Activated gamma-delta T cell treated with anti-CD3 and anti-CD28 coated beads, Interleukin-2, amount 50 U/mL, for 16 hours (primary cell): ENCODE data around the gene KRT85.
"Not testable (repeated sequence)": the region's sequence is repeated elsewhere in the genome, so short reads cannot be mapped to it uniquely, and the experiment has no call there.

Source experiments
- DNase-seq: peaks from one replicate; pipeline ENCODE4 v3.0.0-alpha.2; 2020; ENCODE audit warnings: low read depth

KRT85 gene

GRCh38 chr12:52349196-52349595 is 18.1 kb downstream of the KRT85 start:
- DNase-seq: no peak

DNA sequence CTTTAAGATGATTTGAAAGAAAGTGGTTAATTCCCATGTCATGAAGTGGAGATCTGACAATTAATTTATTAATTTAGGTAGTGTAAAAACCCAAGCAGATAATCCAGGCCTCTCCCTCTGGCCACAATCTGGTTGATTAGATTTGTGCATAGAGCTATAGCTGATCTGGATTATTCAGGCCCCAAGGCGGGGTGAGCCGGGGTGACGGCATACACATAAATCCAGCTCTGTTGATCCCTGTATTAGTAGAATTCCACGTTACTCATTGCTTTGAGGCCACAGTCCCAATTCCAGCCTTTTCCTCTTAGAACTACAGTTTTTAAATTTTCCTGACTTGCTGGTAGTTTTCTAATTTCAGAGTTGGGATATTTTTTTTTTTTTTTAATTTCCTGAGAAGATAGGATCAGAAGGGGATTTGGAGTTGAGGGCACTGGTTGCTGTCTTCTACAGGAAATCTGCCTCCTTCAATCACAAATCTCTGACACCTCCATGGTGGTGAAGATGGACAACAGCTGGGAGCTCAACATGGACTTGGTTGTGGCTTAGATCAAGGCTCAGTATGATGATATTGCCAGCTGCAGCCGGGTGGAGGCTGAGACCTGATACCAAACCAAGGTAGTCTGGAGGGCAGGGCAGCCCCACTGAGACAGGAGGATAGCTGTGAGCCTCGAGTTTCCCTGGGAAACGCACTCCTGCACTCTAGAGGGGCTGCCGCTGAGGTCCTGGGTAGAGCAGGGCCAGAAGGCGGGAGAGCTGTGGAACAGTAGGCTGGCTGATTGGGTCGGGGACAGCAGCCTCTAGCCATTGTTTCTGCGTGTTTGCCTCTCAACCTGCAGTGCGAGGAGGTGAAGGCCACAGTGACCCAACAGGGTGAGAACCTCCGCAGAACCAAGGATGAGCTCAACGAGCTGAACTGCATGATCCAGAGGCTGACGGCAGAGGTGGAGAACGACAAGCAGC is 19.4 kb downstream of the KRT85 start:
- DNase-seq: no peak

DNA sequence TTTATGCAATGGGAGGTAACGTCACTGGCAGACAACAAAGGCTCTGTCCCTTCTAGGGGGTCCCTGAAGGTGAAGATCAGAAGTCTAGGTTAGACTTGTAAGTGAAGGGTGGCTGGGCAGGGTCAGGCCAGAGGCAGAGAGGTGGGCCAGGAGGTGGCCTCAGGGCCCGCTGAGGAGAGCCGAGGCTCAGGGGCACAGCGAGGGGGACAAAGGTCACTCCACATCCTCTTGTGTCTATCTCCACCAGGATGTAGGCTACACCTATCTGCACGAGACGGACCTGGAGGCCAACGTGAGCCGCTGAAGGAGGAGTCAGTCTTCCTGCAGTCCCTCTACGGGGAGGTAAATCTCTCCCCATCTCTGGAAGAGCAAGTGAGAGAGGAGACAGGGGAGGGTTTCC is 20.3 kb downstream of the KRT85 start:
- DNase-seq: no peak

GRCh38 chr12:52346593-52346992 is 20.7 kb downstream of the KRT85 start:
- DNase-seq: no peak

DNA sequence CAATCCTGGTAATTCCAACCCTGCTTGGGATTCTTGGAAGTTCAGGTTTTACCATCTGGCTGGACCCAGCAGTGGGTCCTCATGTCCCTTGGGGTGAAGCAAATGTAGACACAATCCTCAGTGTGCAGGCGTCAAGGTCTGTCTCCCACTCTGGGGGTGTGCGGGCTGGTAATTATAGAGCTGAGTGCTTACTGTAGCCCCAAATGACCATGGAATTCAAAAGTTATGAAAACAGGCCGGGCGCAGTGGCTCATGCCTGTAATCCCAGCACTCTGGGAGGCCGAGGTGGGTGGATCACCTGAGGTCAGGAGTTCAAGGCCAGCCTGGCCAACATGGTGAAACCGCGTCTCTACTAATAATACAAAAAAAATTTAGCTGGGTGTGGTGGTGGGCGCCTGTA is 22.2 kb downstream of the KRT85 start:
- DNase-seq: not testable (repeated sequence)

GRCh38 chr12:52344111-52344510 is 23.2 kb downstream of the KRT85 start:
- no peak for DNase-seq

DNA sequence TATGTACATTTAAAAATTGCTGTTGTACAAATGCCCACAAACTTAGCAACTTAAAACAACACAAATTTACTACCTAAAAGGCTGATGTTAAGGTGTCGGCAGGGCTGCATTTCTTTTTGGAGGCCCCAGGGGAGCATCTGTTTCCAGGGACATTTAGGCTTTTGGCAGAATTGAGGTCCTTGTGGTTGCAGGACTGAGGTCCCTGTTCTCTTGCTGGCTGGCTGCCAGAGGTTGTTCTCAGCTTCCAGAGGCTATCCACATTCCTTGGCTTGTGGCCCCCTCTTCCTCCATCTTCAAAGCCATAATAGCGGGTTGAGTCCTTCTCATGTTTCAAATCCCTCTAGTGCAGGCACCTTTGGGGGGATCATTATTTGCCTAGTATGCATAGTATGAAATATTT is 23.7 kb downstream of the KRT85 start:
- DNase-seq: no peak

DNA sequence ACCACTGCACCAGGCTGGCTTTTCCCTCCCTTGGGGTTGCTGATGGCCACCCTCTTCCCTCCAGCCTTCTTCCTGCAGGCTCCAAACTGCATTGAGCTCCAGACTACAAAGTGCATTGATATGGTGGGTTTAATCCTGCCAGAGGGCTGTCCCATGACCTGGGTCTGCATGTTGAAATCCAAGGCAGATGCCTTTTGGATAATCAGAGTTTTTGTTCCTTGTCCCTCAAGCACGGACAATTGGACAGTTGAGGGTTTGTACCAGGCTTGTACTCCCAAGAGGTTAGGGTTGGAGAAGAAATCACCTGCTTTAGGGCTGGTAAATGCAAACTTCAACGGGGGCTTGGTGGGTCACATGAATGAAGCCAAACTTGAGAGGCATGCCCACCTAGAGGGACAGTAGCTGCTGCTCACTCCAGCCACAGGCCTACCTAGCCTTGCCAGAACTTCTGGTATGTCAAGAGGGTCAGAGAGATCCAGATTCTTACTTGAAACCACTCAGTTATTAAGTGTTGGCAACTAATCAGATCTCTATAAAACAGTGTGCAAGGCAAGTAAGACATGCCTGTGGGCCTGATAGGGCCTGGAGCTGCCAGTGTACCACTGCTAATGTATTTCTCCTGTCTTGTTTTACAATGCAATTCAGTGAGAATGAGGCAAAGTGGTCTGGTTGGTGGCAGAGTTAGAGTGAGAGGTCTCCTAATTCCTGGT is 24.3 kb downstream of the KRT85 start:
- DNase-seq: no peak

- DNase-seq: no peak
Measured at GRCh38 chr12:52341066-52341580, 26.2 kb downstream of the KRT85 start.

- DNase-seq: no peak
Measured at GRCh38 chr12:52338241-52338960, 28.9 kb downstream of the KRT85 start.

DNA sequence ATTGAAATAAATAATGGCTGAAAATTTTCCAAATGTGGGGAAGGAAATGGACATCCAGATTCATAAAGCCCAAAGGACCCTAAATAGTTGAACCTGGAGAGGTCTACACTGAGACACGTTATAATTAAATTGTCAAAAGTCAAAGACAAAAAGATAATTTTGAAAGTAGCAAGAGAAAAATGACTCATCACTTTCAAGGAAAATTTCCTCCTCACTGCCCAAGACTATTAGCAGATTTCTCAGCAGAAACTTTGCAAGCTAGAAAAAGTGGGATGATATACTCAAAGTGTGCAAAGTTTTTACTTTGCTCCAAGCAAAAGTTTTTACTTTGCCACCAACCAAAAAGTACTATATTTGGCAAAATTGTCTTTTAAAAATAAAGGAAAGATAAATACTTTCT is 30.2 kb downstream of the KRT85 start:
- no peak for DNase-seq

- DNase-seq: no peak
Measured at GRCh38 chr12:52336641-52337040, 30.6 kb downstream of the KRT85 start.

- DNase-seq: no peak
Measured at GRCh38 chr12:52335598-52336262, 31.6 kb downstream of the KRT85 start.

DNA sequence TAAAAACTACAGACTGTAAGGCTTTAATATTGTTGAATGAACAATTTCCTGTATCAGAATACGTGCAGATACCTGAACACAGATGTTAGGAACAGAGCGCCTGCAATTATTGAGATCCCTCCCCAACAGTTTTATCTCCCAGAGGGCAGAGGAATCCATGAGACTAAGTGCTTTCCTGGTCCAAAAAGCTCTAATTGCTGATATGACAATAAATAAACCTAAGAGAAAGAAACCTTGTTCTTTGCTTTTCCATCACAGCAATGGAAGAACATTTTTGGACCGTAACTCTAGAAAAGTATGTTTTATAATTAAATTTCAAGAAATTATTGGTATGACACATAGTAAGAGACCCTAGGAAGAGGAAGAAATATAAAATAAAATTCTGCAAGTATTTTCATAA is 33.1 kb downstream of the KRT85 start:
- DNase-seq: no peak

GRCh38 chr12:52333321-52333720 is 34.0 kb downstream of the KRT85 start:
- DNase-seq: no peak

GRCh38 chr12:52332381-52332780 is 34.9 kb downstream of the KRT85 start:
- no peak for DNase-seq

- DNase-seq: no peak
Measured at GRCh38 chr12:52331833-52332232, 35.4 kb downstream of the KRT85 start.

DNA sequence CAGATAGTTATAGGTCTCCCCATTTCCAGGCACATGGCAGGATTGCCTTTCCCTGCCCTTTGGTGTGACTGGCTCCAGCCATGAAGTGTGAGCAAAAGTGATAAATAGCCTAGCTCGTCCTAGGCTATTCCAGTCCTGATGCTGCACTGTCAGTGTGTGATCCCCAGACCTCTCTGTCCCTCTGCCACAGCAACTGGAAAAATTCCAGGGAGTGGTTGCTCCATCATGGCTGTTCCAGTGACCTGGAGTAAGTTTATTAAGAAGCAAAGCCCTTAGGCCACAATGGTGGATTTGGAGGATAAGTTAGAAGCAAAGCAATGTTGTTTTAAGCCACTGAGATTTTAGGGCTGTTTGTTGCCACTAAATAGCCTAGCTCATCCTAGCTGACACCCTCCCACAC is 36.2 kb downstream of the KRT85 start:
- no peak for DNase-seq

DNA sequence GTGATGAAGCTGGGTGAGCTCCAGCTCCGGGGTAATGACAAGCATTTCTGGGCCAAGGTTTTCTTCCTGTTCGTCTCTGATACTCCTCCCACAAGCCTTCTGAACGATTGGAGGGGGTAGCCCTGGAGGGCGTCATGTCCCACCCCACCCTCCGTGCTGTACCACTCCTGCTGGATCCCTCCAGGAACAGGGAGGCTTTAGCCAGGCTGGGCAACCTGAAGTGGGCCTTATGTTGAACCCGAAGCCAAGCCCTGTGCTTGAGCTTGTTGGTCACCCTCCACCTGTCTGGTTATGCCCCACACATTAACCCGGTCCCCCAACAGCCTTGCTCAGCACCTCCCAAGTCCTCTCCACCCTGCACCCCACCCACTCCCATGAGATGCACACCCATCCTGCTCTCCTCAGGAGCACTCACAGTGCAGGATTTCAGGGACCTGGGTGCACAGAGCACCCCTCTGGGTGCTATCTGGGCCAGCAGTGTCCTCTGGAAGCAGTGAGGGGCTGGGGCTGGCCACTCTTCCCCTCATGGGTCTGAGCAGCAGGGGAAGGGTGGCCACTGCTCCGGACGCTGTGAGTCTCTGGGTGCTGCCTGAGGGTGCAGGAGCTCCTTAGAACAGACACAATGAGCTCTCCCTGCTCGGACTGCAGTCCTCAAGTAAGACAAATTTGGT is 39.3 kb downstream of the KRT85 start:
- DNase-seq: no peak

DNA sequence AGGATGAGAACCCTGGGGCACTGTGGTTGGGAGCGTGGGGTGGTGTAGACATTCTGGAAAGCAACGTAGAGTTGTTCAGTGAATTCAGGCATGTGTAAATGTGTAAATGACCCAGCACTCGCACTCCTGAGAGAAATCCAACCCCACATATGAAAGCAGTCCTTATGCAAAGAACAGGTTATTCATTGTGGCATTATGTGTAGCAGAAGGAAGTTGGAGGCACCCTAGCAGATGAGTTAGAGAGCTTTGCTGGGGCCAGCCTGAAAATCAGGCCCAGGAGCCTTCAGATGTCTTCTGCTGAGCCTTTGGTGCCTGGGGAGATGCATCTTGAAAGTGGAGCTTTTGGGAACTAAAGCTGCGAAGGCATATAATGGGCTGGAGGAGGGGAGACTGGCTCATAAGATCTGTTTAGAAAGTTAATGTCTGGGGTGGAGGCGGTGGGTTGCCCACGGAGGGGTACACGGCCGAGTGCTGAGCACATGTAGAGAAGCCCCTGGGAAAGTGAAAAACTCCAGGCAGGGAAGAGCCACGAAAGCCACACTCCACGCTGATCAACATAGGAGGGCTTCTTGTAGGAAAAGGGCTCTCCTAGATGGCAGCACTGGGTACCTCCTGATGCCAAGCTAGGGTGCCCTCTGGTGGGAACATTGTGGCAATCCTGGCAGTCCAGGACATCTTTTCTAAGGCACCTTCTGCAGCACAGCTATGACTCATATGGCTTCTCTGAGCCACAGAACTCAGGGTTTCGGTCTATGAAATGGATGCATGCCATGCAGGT is 40.0 kb downstream of the KRT85 start:
- DNase-seq: peak; percentile 59

- DNase-seq: no peak
Measured at GRCh38 chr12:52324153-52324444, 43.2 kb downstream of the KRT85 start.
